HuH-7 (cell line): ENCODE results near the gene TANC1.
A peak's percentile ranks its signal among the peaks of the same experiment; 100 is the strongest.

Source experiments
- DNase-seq: peaks from one replicate; pipeline ENCODE4 v3.0.0; 2011; ENCODE audit warnings: low spot score

TANC1 gene

DNA sequence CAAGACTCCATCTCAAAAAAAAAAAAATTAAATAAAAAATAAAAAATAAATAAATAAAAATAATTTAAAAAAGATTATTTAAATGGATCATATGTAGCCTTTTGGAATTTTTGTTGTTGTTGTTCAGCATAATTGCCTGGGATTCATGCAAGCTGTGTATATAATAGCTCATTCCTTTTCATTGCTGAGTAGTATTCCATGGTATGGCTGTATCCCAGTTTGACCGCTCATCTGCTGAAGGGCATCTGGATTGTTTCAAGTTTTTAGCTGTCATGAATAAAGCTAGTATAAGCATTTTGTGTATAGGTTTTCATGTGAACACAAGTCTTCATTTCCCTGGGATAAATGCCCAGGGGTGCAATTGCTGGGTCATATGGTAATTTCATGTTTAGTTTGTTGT, 6.4 kb upstream of the TANC1 start:
- DNase-seq = no peak

DNA sequence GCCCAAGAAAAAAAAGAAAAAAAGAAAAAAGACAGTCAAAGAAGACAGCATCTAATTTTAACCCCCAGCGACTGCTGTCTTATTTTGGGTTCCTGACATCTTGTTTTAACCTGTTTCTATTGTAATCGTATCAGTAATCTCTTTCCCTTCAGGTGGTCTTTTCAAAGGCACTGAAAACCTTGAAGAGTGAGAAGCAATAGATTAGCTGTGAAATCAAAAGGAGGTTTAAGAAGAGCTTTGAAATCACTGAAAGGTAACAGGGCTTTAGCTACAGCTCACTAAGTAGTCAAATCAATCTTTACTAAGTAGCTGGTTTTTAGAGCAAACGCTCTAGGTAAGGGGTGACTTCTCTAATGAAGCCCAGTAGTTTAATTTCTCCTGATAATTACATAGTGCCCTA, 5.4 kb upstream of the TANC1 start:
- DNase-seq = no peak

- no peak for DNase-seq
Measured at GRCh38 chr2:158965107-158965506, 3.3 kb upstream of the TANC1 start.

DNA sequence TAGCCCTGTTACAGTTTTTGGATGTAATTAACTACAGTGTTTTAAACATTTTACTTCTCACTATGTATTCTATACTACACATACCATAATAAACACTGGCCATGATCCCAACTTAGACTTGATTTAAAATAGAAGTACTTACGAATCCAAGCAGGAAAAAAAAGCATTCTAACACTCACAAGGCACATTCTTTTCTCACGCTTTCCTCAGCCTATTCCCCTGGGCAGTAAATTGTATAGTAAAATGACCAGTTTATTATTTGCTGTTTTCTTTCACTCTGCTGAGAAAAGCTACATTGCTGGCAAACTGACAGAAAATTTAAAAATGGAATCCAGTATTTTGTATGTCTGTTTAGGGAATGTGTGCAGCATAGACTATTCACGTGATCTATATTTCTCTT, 2.8 kb upstream of the TANC1 start:
- DNase-seq = no peak

DNA sequence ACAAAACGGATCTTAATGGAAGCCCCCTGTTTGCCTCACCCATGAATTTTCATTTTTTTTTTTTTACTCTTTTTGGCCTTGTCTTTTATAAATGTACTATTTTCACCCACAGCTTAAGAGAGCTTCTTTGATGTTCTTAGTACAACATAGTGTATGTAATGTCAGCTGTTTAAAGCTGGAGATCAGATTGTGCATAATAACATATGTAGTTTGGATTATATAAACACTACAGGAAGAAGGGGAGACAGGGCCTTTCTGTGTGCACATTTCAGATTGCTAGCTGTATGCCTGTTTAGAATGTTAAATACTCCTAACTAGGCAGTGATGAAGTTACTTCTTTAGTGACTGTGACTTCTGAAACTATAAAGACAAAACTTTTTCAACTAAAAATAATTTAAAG, 2.1 kb upstream of the TANC1 start:
- DNase-seq = no peak

GRCh38 chr2:158967114-158967730, 1.2 kb upstream of the TANC1 start:
- DNase-seq = peak; percentile 47

DNA sequence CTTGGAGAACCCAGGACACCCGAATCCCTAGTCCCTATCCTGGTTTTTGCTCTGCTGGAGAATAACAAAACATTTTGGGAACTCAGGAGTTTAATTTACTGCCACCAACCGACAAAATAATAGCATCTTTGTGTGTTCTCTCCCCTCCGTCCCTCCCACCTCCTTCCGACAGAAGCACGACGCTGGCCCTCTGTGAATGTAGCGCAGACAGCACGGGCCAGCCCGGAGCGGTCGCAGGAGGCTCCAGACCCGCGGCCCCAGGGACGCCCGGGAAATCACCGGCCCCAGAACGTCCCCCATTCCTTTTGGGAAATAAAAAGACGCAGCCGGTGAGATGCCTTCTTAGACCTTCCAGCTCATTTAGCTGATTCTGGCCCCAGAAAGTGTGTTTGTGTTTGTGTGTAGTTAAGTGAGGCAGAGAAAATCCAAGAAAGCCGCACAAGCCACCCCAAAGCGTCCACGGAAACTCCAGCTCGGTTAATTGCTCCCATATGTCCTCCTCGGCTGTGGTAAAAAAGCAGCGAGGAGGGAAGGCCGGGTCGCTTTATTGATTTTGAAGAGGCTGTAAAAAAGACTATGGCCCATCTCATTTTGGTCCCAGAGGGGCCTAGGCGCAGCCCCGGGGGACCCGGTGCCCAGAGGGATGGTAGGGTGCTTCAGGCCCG, 577 bp upstream of the TANC1 start:
- peak; percentile 41 for DNase-seq

GRCh38 chr2:158969162-158969714, 798 bp downstream of the TANC1 start:
- DNase-seq = no peak

DNA sequence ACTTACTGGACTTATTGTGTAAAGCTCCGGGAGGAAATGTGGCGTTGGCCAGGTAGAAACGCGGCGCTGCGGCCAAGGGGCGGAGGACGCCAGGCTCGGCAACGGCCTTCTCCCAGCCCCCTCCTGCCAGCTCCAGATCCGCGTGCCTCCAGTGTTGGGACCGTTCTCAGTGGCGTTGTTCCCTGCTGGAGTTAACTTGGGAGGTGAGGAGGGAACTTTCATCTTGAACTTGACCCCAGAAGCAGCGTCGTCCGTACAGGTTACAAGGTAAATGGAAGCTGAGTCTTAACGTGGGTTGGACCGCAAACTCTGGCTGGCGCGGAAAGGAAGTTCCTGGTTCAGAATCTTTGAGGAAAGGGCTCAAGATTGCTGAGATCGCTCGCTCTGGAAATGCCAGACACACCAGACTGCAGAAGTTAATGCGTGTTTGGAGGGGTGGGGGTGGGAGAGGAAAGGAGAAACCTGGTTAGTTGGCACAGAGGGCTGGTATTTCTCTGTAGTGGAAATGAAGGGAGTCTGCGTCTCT, 1.3 kb downstream of the TANC1 start:
- DNase-seq = peak; percentile 50

DNA sequence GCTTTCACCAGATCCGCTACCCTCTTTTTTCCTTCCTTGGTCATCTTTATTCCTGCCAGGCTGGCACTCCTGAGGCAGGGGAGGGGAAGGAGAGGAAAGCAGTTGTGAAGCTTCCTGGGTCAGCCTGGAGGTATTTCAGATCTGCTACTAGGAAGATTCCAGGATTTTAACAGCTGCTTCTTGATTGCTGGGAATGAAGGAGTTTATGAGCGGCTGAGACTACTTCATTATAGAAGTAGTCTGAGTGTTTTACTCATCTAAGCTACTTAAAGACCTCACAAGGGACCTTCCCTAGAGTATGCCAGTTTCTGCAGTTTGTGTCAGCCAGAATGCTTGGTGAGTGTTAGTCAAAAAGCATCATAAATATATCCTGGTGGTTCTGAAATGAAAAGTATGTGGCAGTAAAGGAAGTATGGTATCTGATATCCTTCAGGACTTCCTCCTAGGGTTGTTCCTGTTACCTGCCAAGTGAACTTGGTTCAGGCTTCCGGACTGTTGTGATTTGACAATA, 1.9 kb downstream of the TANC1 start:
- DNase-seq = no peak

GRCh38 chr2:158973116-158973956, 4.9 kb downstream of the TANC1 start:
- DNase-seq = no peak

- DNase-seq = no peak
Measured at GRCh38 chr2:158975271-158975921, 7.0 kb downstream of the TANC1 start.

DNA sequence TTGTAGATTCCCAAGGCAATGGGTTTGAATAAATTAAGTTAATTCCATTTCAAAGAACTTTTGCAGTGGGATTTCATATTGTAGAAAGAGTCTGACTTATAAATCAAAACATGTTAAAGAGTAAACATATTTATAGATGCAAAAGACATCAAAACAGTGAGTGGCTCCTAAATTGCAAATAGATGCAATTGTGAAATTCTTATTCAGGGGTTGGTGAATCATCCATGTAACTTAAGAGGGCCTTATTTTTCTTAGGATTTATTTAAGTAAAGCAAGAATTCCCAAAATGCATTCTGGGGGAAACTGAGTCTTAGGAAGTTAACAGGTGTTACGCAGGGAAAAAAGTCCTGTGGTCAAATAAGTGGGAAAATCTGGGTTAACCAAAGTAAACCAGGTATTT, 11.3 kb downstream of the TANC1 start:
- no peak for DNase-seq

DNA sequence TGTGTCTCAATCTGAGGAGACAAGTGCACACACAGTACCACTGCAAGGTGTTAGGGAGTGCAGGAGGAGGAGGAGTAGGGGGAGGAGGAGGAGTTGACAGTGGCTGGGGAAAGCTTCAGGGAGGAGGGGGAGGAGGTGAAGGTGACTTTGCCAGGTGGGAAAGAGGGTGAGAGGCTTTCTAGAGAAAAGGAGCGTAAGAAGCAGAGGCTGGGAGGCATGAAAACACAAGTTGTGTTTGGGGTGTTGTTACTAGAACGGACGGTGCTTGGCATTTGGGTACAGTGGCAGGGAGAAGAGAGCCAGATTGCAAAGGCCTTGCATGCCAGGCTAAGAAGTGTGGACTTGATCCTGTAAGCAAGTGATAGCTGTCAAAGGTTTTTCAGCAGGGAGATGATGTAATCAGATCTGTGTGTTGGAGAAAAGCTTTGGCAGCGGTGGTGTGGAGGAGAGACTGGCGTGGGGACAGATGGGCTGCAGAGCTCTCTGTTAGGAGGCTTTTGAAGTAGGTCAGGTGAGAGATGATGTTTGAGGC, 16.2 kb downstream of the TANC1 start:
- DNase-seq = no peak

DNA sequence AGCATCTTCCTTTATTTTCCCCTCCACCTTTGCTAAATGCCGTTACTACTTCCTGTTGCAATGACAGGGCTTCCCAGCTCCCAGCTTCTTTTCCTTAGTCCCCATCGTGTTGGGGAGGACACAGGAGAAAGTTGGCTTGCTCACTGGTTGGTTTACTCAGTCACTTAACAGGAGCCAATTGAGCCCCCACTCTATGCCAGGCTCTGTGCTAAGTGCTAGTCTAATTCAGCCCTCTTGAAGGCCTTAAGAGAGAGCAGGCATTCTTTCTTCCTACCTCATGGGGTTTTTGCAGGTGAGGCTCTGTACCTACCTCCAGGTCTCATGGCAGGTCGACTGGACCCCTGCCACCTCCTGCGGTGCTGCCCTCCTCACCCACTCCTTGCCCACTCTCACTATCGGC, 20.1 kb downstream of the TANC1 start:
- DNase-seq = no peak

DNA sequence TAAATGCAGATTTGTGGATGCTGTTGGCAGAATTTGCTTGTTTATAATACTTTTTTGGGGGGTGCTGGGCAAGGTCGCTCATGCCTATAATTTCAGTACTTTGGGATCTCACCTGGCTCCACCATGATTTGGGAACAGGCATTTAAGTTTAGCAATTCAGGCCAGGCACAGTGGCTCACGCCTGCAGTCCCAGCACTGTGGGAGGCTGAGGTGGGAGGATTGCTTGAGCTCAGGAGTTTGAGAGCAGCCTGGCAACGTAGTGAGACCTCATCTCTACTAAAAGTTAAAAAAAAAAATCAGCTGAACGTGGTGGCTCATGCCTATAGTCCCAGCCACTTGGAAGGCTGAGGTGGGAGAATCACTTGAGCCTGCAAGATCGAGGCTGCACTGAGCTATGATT, 20.7 kb downstream of the TANC1 start:
- no peak for DNase-seq

- DNase-seq = no peak
Measured at GRCh38 chr2:158990397-158991214, 22.2 kb downstream of the TANC1 start.

GRCh38 chr2:158993030-158993429, 24.6 kb downstream of the TANC1 start:
- DNase-seq = no peak

- DNase-seq = no peak
Measured at GRCh38 chr2:158993721-158994587, 25.5 kb downstream of the TANC1 start.
